GM21576 (cell line): ENCODE data around the gene KIFC3.
"Not testable (repeated sequence)": the region's sequence is repeated elsewhere in the genome, so short reads cannot be mapped to it uniquely, and the experiment has no call there.

Experiments used
- ATAC-seq: cut with Tn5 transposase; IDR thresholded peaks from one replicate; pipeline ENCODE4 v1.9.1; 2021; ENCODE audit warnings: mild to moderate bottlenecking, moderate library complexity; ENCODE audit not compliant: unreplicated experiment

The KIFC3 gene

GRCh38 chr16:57743458-57743857, 58.8 kb downstream of the KIFC3 start:
- no peak for ATAC-seq

GRCh38 chr16:57742543-57742942, 59.7 kb downstream of the KIFC3 start:
- no peak for ATAC-seq

GRCh38 chr16:57741660-57742191, 60.6 kb downstream of the KIFC3 start:
- ATAC-seq: no peak

GRCh38 chr16:57740423-57741071, 61.7 kb downstream of the KIFC3 start:
- no peak for ATAC-seq

- no peak for ATAC-seq
These were observed 62.4 kb downstream of the KIFC3 start for GRCh38 chr16:57739756-57740422.

- no peak for ATAC-seq
These were observed 63.4 kb downstream of the KIFC3 start for GRCh38 chr16:57738844-57739243.

GRCh38 chr16:57736419-57737351, 65.6 kb downstream of the KIFC3 start:
- no peak for ATAC-seq

- ATAC-seq: no peak
These were observed 66.4 kb downstream of the KIFC3 start, which contains the start of gene KATNB1 for GRCh38 chr16:57735755-57736418. Gene KATNB1 (plus strand): TSS chr16:57735770. CDS start chr16:57737244, 1,474 bp downstream.

GRCh38 chr16:57734925-57735754, 67.2 kb downstream of the KIFC3 start:
- peak; percentile 91 for ATAC-seq

- peak; percentile 2 for ATAC-seq
These were observed 67.9 kb downstream of the KIFC3 start for GRCh38 chr16:57734308-57734924.

GRCh38 chr16:57732714-57733113, 69.6 kb downstream of the KIFC3 start:
- ATAC-seq: no peak

- no peak for ATAC-seq
These were observed 70.3 kb downstream of the KIFC3 start for GRCh38 chr16:57732037-57732436.

- ATAC-seq: no peak
These were observed 71.2 kb downstream of the KIFC3 start for GRCh38 chr16:57730771-57731730.

GRCh38 chr16:57729852-57730251, 72.4 kb downstream of the KIFC3 start:
- ATAC-seq: not testable (repeated sequence)

GRCh38 chr16:57729182-57729484, 73.2 kb downstream of the KIFC3 start:
- no peak for ATAC-seq

GRCh38 chr16:57728336-57729181, 73.7 kb downstream of the KIFC3 start:
- ATAC-seq: no peak

GRCh38 chr16:57727610-57728009, 74.7 kb downstream of the KIFC3 start:
- no peak for ATAC-seq
